H1 (cell line): ENCODE measurements around the gene RB1. TPM values are rescaled to one million over a fixed set of nuclear protein-coding genes. Genes with fewer than 3 reads are reported as not detected.

Experiments
- CTCF ChIA-PET: fragments of 300-600 bp; sonication (Branson Sonifier 250); formaldehyde crosslinking; loops from one replicate; lab custom pipeline; 2021; ENCODE audit not compliant: partially characterized antibody; lab: Charles Lee
- POLR2A ChIA-PET: fragments of 300-600 bp; sonication (Branson Sonifier 250); formaldehyde crosslinking; loops from one replicate; lab custom pipeline; 2021; ENCODE audit warnings: inconsistent platforms; ENCODE audit not compliant: partially characterized antibody; lab: Charles Lee
- DNase-seq, 2 experiments: peaks; one replicate each; pipeline versions ENCODE4 v3.0.0 to v3.0.0-alpha.2; 2010 to 2022; ENCODE audit warnings: low spot score in 2 of 2, low read depth in 1 of 2, mixed read lengths in 1 of 2
- FAIRE-seq: peaks from 2 replicates; lab custom pipeline; 2011; peaks lifted over from hg19 to GRCh38; lab: Jason Lieb, UNC
- H2AFZ ChIP-seq: 2 replicates; pipeline ENCODE4 v1.8.1; 2012; ENCODE audit warnings: low read length, inconsistent platforms
- H2AK5ac ChIP-seq: 2 replicates; pipeline ENCODE4 v1.6.1; 2013; ENCODE audit warnings: low read depth, low read length
- H2BK120ac ChIP-seq: replicated peaks from 2 replicates; pipeline ENCODE3; 2013; ENCODE audit warnings: low read depth, low read length, inconsistent platforms
- H2BK12ac ChIP-seq: 2 replicates; pipeline ENCODE4 v1.6.1; 2013; ENCODE audit warnings: low read depth, low read length
- H2BK15ac ChIP-seq: 2 replicates; pipeline ENCODE4 v1.6.1; 2013; ENCODE audit warnings: low read length
- H2BK20ac ChIP-seq: 2 replicates; pipeline ENCODE4 v1.6.1; 2013; ENCODE audit warnings: low read length
- H2BK5ac ChIP-seq: 2 replicates; pipeline ENCODE4 v1.6.1; 2013; ENCODE audit warnings: low read depth, low read length
- H3K14ac ChIP-seq: 2 replicates; pipeline ENCODE4 v1.6.1; 2013; ENCODE audit warnings: inconsistent platforms; ENCODE audit not compliant: insufficient read length
- H3K18ac ChIP-seq: 2 replicates; pipeline ENCODE4 v1.6.1; 2013; ENCODE audit warnings: low read length; ENCODE audit errors: extremely low read depth
- H3K23ac ChIP-seq: 2 replicates; pipeline ENCODE4 v1.6.1; 2013; ENCODE audit warnings: inconsistent platforms; ENCODE audit not compliant: insufficient read length
- H3K23me2 ChIP-seq: 2 replicates; pipeline ENCODE4 v1.6.1; 2013; ENCODE audit warnings: low read depth, low read length
- H3K27ac ChIP-seq: 2 replicates; pipeline ENCODE4 v1.6.1; 2011; ENCODE audit warnings: low read depth, low read length, inconsistent platforms
- H3K27me3 ChIP-seq, 4 experiments: replicated peaks in 1 of 4; 1 replicate in 1 of 4; 2 replicates in 3 of 4; pipeline versions ENCODE4 v1.6.1 to v1.8.1; 2011 to 2013; ENCODE audit warnings: low read length in 3 of 4, mild to moderate bottlenecking in 3 of 4, inconsistent platforms in 2 of 4, mixed read lengths in 2 of 4, moderate library complexity in 1 of 4; ENCODE audit not compliant: control insufficient read depth in 3 of 4, insufficient read depth in 3 of 4; ENCODE audit errors: extremely low read depth in 1 of 4
- H3K36me3 ChIP-seq, 4 experiments: 2 replicates each; pipeline versions ENCODE4 v1.6.1 to v1.8.1; 2011 to 2013; ENCODE audit warnings: mild to moderate bottlenecking in 4 of 4, low read length in 3 of 4, moderate library complexity in 2 of 4, control low read depth in 1 of 4, inconsistent platforms in 1 of 4; ENCODE audit not compliant: insufficient read depth in 4 of 4, control insufficient read depth in 2 of 4
- H3K4ac ChIP-seq: replicated peaks from 2 replicates; pipeline ENCODE3; 2013; ENCODE audit warnings: low read length, low read depth, mixed read lengths, inconsistent platforms; ENCODE audit not compliant: insufficient read length
- H3K4me1 ChIP-seq, 4 experiments: replicated peaks in 1 of 4; 1 replicate in 1 of 4; 2 replicates in 3 of 4; pipeline versions ENCODE4 v1.6.1 to v1.8.1; 2011 to 2013; ENCODE audit warnings: low read length in 3 of 4, inconsistent platforms in 2 of 4, mixed read lengths in 1 of 4; ENCODE audit not compliant: insufficient read depth in 4 of 4, control insufficient read depth in 3 of 4
- H3K4me2 ChIP-seq, 2 experiments: 2 replicates each; pipeline versions ENCODE4 v1.6.1 to v1.8.1; 2011 to 2013; ENCODE audit warnings: low read depth in 2 of 2, low read length in 2 of 2, control low read depth in 1 of 2, inconsistent platforms in 1 of 2, mild to moderate bottlenecking in 1 of 2; ENCODE audit not compliant: insufficient read depth in 1 of 2
- H3K4me3 ChIP-seq, 4 experiments: fragments of 200-600, 300-600 bp in 1 of 4; sonication (generic), shearing (Covaris generic), sonication (Bioruptor Twin) in 1 of 4; 2 replicates each; pipeline versions ENCODE4 v1.5.1 to v1.8.1; 2011 to 2016; ENCODE audit warnings: low read length in 4 of 4, low read depth in 3 of 4, control low read depth in 2 of 4, inconsistent platforms in 2 of 4, mild to moderate bottlenecking in 2 of 4, mixed read lengths in 1 of 4, moderate library complexity in 1 of 4; ENCODE audit not compliant: insufficient read depth in 2 of 4; ENCODE audit errors: extremely low read depth in 1 of 4
- H3K56ac ChIP-seq: replicated peaks from 2 replicates; pipeline ENCODE3; 2013; ENCODE audit warnings: low read depth, mild to moderate bottlenecking, mixed read lengths, low read length, inconsistent platforms; ENCODE audit not compliant: insufficient read length
- H3K79me1 ChIP-seq: 2 replicates; pipeline ENCODE4 v1.6.1; 2013; ENCODE audit warnings: low read depth, low read length, control low read depth
- H3K79me2 ChIP-seq, 2 experiments: 2 replicates each; pipeline versions ENCODE4 v1.6.1 to v1.8.1; 2012 to 2013; ENCODE audit warnings: low read length in 2 of 2, mild to moderate bottlenecking in 2 of 2, inconsistent platforms in 1 of 2; ENCODE audit not compliant: insufficient read depth in 2 of 2, control insufficient read depth in 1 of 2
- H3K9ac ChIP-seq, 4 experiments: replicated peaks in 1 of 4; 1 replicate in 1 of 4; 2 replicates in 3 of 4; pipeline versions ENCODE4 v1.6.1 to v1.8.1; 2011 to 2013; ENCODE audit warnings: low read depth in 3 of 4, low read length in 3 of 4, control low read depth in 2 of 4, mild to moderate bottlenecking in 2 of 4, moderate library complexity in 2 of 4, inconsistent platforms in 1 of 4; ENCODE audit errors: extremely low read depth in 1 of 4
- H3K9me3 ChIP-seq, 2 experiments: 2 replicates each; pipeline versions ENCODE4 v1.6.1 to v1.8.1; 2012 to 2013; ENCODE audit warnings: mild to moderate bottlenecking in 2 of 2, moderate library complexity in 2 of 2, control low read depth in 1 of 2, inconsistent platforms in 1 of 2, low read depth in 1 of 2, low read length in 1 of 2, mixed read lengths in 1 of 2; ENCODE audit not compliant: insufficient read depth in 2 of 2
- H4K20me1 ChIP-seq, 2 experiments: replicated peaks in 1 of 2; 2 replicates each; pipeline versions ENCODE3 to v1.8.1; 2011 to 2013; ENCODE audit warnings: inconsistent platforms in 2 of 2, low read length in 2 of 2, mild to moderate bottlenecking in 1 of 2; ENCODE audit not compliant: insufficient read depth in 2 of 2, control insufficient read depth in 1 of 2
- H4K5ac ChIP-seq: 2 replicates; pipeline ENCODE4 v1.6.1; 2013; ENCODE audit warnings: low read length, low read depth, mixed read lengths, inconsistent platforms; ENCODE audit not compliant: insufficient read length
- H4K8ac ChIP-seq: 2 replicates; pipeline ENCODE4 v1.8.0; 2013; ENCODE audit warnings: mild to moderate bottlenecking, moderate library complexity, low read length, inconsistent platforms; ENCODE audit not compliant: insufficient read depth; ENCODE audit errors: extremely low read depth
- H4K91ac ChIP-seq: replicated peaks from 2 replicates; pipeline ENCODE3; 2013; ENCODE audit warnings: low read length, mixed read lengths, inconsistent platforms; ENCODE audit not compliant: insufficient read length
- ATF2 ChIP-seq: IDR thresholded peaks from 2 replicates; pipeline ENCODE4 v1.6.1; 2012; ENCODE audit warnings: low read length, inconsistent platforms
- E2F6 ChIP-seq: IDR thresholded peaks from 2 replicates; pipeline ENCODE4 v1.6.1; 2012; ENCODE audit warnings: inconsistent platforms
- FOSL1 ChIP-seq: IDR thresholded peaks from 2 replicates; pipeline ENCODE4 v1.6.1; 2011; ENCODE audit warnings: mild to moderate bottlenecking, low read depth, low read length, moderate library complexity; ENCODE audit not compliant: insufficient read depth
- KDM5A ChIP-seq: fragments of 200-600 bp; IDR thresholded peaks from 2 replicates; pipeline ENCODE4 v1.7.1; 2012; ENCODE audit warnings: mild to moderate bottlenecking, low read length, inconsistent platforms, mixed read lengths
- SIX5 ChIP-seq: IDR thresholded peaks from 2 replicates; pipeline ENCODE4 v1.6.1; 2011; ENCODE audit warnings: mild to moderate bottlenecking, low read depth, low read length
- WGBS, 2 experiments: shearing (Covaris generic) in 1 of 2; methylation state at CpG; one replicate each; pipeline versions ENCODE4 v1.1.6 to v1.1.7; 2013 to 2015; ENCODE audit warnings: low lambda C conversion rate in 2 of 2, mixed read lengths in 2 of 2, inconsistent platforms in 1 of 2, low coverage in 1 of 2, missing lambda C conversion rate in 1 of 2; ENCODE audit not compliant: insufficient replicate concordance in 2 of 2, insufficient coverage in 1 of 2, insufficient read length in 1 of 2; ENCODE audit errors: extremely low coverage in 1 of 2, missing lambda C conversion rate in 1 of 2; 5-methylcytosine and 5-hydroxymethylcytosine counted together
- polyA plus RNA-seq, 7 experiments: library from polyadenylated mRNA; depleted of rRNA in 3 of 7; stranded (reverse) in 5 of 7; unstranded in 2 of 7; fragments of >200 nt in 5 of 7; fragments of 200-250 nt in 2 of 7; gene quantifications; 1 replicate in 5 of 7; 2 replicates in 1 of 7; 4 replicates in 1 of 7; pipeline versions ENCODE4 v1.2.1 to v1.2.3, GENCODE V29; 2011 to 2013; ENCODE audit warnings: missing spikeins in 2 of 7, mixed read lengths in 2 of 7
- total RNA-seq: library from RNA; stranded (reverse); fragmentation: NEBNext Ultra II Directional; extraction: Animal tissue kit (Norgen Biotek cat#: 25700); gene quantifications from 2 replicates; pipeline ENCODE4 v1.2.1, GENCODE V29; 2021

Gene RB1
- total and polyA plus RNA-seq, 2 of the 8 experiments (the other 6 are each of a cell fraction or from before 2014, with no cell fraction given): 4.1 to 17.5 TPM

GRCh38 chr13:48506092-48506701, 202.6 kb downstream of the RB1 start:
- Histone ChIP-seq H3K9me3 (no peaks in the 10 kb centered on the region), H3K23me2 (no peaks in the 10 kb centered on the region), H3K9ac (no peak overlapping the region), H3K4me2 (no peak overlapping the region), H3K27me3 (no peaks in the 10 kb centered on the region), H3K4me3 (no peak overlapping the region), H2AFZ (no peak overlapping the region), H2BK12ac (peak overlapping the region; percentile 77; the same call in 1 of the 2 replicates), H3K27ac (no peak overlapping the region), H2BK20ac (no peak overlapping the region), H3K18ac (no peak overlapping the region), H3K36me3 (no peaks in the 10 kb centered on the region; a peak in 1 of 8 replicates), H2BK15ac (no peak overlapping the region), H3K14ac (no peak overlapping the region), H4K5ac (no peak overlapping the region), H4K91ac (no peak overlapping the region), H3K79me1 (no peaks in the 10 kb centered on the region; the same call in 1 of the 2 replicates), H3K23ac (no peak overlapping the region), H3K4me1 (peaks cover 0 to 3% (median 0%) of the 10 kb centered on the region in 4 experiments; a peak in 1 of 7 replicates), H3K4ac (no peak overlapping the region), H2BK120ac (no peak overlapping the region), H4K20me1 (no peaks in the 10 kb centered on the region), H2AK5ac (no peak overlapping the region), H4K8ac (no peak overlapping the region), H3K56ac (no peak overlapping the region), H2BK5ac (no peak overlapping the region; the same call in 1 of the 2 replicates), H3K79me2 (no peaks in the 10 kb centered on the region)
- no peak for TF ChIP-seq SIX5
- TF ChIP-seq FOSL1: no peak
- no peak for TF ChIP-seq ATF2
- TF ChIP-seq E2F6: no peak
- no peak for TF ChIP-seq KDM5A
- DNase-seq (no peak), FAIRE-seq (no peak)
- WGBS, 2 experiments: 91% methylated on average over 14 of the region's 14 CpGs; no CpG with 5 or more reads in 1 of the 2 experiments
- ChIA-PET CTCF (interaction anchor here (0.7 to 2.3 kb wide), 6 partner anchors 11 to 262 kb away, joined by 3 to 11 read pairs (median 5); no protein-coding TSS in a partner anchor), POLR2A (no interaction called here)
